ENCODE data around the gene MAP3K13. TPM values are rescaled to one million over a fixed set of nuclear protein-coding genes. Genes with fewer than 3 reads are reported as not detected.
A peak's percentile ranks its signal among the peaks of the same experiment; 100 is the strongest.
"Not testable (repeated sequence)": the region's sequence is repeated elsewhere in the genome, so short reads cannot be mapped to it uniquely, and the experiment has no call there.

Gene MAP3K13
- polyA plus RNA-seq, 5 donors, result 36.5 to 49.0 (median 44.1) TPM

- no peak for DNase-seq
Observed at GRCh38 chr3:185340751-185341150, 22.2 kb upstream of the MAP3K13 start.

GRCh38 chr3:185341616-185342458 is 21.1 kb upstream of the MAP3K13 start:
- DNase-seq, result no peak

GRCh38 chr3:185342459-185343174 is 20.3 kb upstream of the MAP3K13 start:
- DNase-seq, result no peak

DNA sequence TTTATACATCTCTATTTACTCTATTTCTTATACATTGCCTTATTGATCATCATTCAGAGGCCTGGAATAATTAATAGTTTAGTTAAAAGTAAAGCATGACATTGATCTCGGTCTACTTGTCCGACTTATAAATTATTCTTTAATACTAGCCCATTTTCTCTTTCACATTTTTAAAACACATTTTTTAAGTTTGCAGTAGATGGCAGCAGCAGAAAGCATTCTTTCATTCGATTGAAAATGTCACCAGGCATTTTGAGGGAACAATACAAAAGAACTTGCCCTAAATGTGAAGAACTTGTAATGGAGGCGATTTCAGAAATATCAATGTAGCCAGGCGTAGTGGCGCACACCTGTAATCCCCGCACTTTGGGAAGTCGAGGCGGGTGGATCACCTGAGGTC is 15.5 kb upstream of the MAP3K13 start:
- DNase-seq, result no peak

DNA sequence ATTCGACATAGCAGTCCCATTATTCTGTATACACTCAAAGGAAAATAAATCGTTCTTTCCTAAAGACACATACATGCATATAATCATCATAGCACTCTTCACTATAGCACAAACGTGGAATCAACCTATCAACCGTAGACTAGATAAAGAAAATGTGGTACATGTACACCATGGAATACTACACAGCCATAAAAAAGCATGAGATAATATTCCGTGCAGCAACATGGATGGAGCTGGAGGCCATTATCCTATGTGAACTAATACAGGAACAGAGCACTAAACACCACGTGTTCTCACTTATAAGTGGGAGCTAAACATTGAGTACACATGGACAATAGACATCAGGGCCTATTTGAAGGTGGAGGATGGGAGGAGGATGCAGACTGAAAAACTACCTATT is 12.1 kb upstream of the MAP3K13 start:
- no peak for DNase-seq

- DNase-seq, result no peak
Observed at GRCh38 chr3:185351396-185351795, 11.5 kb upstream of the MAP3K13 start.

GRCh38 chr3:185353225-185353624 is 9.7 kb upstream of the MAP3K13 start:
- no peak for DNase-seq

DNA sequence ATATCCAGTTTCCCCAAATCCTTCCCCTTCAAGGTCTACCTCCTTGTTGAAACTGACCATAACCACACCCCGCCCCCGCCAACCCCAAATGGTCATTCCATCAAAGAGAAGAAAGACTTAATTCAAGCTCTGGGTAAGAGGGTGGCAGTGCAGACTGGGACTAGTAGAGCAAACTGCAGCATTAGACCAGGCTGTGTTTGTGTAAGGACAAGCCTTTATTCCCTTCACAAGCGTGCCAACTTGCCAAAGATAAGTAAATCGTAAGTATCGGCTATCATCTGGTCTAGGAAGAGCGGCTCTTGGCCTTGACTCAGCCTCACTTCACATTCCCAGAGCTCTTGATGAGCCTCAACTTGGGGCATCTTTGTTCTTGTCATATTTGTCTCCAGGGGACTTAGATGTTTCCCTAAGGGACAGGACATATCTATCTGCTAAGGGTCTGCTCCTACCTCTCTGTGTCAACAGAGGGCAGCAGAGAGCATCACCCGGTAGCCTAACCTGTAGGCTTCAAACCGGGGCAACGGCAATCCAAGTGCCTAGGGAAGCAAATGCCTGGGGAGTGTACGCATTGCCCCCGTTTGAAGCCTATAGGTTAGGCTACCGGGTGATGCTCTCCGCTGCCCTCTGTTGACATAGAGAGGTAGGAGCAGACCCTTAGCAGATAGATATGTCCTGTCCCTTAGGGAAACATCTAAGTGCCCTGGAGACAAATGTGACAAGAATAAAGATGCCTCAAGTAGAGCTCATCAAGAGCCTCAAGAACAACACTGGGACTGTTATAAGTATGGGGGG is 8.9 kb upstream of the MAP3K13 start:
- peak in 1 of 2 donors; percentile 17 for DNase-seq

- DNase-seq, result no peak
Observed at GRCh38 chr3:185356499-185356898, 6.4 kb upstream of the MAP3K13 start.

DNA sequence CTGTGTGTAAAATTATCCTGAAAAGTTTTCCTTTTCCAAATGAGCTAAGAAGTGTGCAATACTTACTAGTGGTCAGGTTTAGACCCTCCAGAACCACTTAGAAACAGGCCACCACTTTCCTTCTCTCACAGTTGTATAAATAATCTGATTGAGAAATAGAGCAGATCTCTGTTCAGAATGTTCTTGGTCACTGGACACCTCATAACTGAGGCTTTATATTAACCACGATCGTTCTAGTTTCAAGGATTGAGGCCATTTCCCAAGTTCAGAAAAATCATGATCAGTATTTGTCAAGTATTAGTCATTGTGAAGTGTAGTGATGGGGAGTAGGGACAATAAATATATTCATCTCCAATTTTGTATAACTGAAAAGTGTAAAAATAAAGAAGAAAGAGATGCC is 1.0 kb upstream of the MAP3K13 start:
- DNase-seq, result peak in 1 of 2 donors; percentile 10

- no peak for DNase-seq
Observed at GRCh38 chr3:185363662-185364203, 797 bp downstream of the MAP3K13 start.

DNA sequence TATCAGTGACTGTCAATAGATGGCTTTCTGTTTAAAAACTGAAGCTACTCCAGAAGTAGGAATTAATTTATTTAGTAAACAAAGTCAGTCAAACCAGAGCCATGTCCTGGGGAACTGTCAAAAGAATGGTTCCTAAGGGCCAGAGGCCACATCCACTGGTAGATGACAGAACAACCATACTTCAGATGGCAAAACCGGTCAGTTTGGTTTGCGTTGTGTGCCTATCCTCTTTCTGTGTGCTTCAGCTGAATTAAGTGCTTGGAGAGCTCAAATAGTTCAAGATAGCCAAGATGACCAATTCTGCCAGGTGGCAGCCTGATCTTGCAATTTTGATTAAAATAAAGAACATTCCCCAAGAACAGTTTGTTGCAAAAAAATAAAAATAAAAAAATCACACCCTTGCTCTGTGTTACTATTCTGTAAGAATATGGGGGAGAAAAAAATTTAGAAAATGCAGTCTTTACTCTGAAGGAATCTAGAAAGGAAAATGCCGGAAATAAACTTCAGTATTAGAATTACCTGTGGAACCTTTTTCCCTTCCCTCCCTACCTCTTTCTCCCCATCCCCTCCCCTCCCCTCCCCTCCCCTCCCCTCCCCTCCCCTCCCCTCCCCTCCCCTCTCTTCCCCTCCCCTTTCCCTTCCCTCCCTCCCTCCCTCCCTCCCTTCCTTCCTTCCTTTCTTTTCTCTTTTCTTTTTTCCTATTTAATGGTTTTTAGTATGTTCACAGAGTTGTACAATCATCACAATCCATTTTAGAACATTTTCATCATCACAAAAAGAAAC is 2.5 kb downstream of the MAP3K13 start:
- peak; percentile 38 to 39 for DNase-seq

DNA sequence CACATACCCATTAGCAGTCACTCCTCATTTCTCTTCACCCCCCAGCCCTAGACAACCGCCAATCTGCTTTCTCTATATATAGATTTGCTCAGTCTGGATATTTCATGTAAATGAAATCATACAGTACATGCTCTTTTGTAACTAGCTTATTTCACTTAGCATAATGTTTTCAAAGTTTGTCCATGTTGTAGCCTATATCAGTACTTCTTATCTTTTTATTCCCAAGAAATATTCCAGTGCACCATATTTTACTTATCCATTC is 3.1 kb downstream of the MAP3K13 start:
- DNase-seq, result no peak

DNA sequence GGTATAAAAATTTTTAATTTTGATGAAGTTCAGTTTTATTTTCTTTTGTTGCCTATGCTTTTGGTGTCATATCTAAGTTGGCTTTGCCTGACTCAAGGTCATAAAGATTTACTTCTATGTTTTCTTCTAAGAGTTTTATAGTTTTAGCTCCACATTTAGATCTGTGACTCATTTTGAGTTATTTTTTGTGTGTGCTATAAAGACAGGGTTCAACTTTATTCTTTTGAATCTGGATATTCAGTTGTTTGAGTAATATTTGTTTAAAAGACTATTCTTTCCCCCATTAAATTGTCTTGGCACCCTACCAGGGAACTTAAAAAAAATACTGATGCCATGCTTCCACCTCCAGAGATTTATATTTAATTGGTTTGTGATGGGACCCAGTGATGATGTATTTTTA is 4.0 kb downstream of the MAP3K13 start:
- no peak for DNase-seq

DNA sequence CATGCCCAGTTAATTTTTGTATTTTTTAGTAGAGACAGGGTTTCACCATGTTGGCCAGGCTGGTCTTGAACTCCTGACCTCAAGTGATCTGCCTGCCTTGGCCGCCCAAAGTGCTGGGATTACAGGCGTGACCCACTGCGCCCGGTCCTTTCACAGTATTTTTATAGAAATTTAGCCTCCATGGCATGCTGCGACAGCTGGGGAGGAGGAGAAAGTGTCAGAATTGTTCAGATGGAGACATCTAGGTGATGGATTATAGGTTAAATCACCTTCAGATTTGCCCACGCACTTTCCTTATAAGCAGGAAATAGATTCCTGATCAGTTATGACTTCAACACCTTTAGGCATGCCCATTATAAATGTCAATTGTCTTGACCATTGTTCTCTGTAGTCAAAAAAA is 7.4 kb downstream of the MAP3K13 start:
- DNase-seq, result not testable (repeated sequence)

DNA sequence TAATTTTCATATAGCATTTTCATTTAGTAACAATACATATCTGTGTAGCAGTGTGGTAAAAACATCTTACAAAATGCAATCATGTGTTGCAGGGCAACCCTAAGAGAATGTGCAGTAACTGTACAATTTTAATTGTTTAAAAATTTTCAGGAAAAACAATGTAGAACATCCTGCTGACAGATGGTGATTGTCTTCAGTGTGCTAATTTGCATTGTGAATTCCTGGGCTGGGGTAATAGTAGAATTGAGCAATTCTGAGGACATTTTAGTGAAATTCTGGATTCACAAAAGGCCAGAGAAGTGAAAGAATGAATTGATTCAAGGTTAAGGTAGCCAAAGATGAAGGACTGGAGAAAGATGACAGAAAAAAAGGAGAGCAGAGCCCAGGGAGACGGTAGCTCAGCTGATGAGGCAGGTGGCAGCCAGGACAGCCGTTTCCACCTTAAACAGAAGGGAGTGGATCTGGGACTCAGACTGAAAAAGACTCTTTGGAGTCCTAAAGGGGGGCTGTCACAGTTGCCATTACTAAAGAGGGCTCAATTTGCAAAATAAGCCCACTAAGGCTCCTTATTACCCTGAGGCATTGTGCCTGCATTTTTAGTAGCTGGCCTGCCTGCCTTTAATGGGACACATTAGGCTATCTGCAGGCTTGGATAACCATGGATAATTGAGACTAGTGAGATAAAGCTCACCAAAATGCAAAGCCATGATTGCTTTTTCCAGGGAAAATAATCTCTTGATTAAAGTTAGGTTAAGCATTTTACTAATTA is 8.6 kb downstream of the MAP3K13 start:
- DNase-seq, result no peak

DNA sequence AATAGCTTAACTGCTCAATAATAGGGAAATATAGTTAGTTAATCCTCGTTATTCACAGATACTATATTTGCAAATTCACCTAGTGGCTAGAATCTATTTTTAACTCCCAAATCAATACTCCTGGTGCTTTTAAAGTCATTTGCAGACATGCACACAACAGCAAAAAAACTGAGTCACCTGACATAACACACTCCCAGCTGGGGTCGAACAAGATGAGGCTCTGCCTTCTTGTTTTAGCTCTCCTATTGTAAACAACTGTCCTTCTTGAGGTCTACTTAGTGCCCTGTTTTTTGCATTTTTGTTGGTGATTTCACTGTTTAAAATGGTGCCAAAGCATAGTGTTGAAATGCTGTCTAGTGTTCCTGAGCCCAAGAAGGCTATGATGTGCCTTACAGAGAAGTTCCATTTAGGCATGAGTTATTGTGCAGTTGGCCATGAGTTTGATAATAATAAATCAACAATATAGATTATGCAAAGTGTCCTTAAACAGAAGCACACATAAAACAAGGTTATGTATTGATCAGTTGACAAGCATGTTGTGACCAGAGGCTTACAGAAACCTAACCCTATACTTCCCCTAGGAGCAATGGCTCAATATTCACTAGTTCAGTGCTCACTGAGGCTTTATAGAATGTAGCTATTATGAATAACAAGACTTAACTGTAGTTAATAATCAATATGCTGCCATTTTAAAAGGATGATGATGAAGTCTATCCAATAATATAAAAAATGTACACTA is 18.6 kb downstream of the MAP3K13 start:
- DNase-seq, result no peak

DNA sequence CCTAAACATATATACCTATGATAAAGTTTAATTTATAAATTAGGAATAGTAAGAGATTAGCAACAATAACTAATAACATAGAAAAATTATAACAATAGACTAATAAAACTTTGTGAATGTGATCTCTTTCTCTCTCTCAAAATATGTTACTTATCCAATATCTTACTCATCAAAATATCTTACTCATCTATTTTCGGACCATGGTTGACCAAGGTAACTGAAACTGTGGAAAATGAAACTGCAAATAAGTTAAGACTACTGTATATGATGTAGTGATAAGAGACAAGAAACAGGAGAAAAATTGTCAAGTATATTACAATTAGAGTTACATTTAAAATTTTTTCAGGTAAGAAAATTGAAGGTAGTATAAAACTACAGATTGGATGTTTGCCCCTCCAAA is 19.2 kb downstream of the MAP3K13 start:
- no peak for DNase-seq

- not testable (repeated sequence) for DNase-seq
Observed at GRCh38 chr3:185386515-185386914, 23.6 kb downstream of the MAP3K13 start.

DNA sequence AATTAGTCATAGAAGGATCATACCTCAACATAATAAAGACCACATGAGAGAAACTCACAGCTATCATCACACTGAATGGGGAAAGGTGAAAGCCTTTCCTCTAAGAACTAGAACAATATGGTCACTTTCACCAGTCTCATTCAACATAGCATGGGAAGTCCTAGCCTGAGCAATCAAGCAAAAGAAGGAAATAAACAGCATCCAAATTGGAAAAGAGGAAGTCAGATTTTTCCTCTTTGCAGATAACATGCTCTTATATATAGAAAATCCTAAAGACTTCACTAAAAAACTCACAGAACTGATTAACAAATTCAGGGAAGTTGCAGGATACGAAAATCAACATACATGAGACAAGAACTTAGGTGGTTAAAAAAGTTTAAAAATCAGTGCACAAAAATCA is 24.7 kb downstream of the MAP3K13 start:
- DNase-seq, result no peak

Measured in right lung (tissue), 5 donors.